Natural killer cell (primary cell): ENCODE measurements around the gene MAP7D2. TPM values are rescaled to one million over a fixed set of nuclear protein-coding genes. Genes with fewer than 3 reads are reported as not detected.

Experiments
- ATAC-seq, 3 donors: fragments of 150-1000 bp in 2 of 3; fragments of 200-7000 bp in 1 of 3; cut with Tn5 transposase; 1 replicate in 1 of 3; 2 replicates in 2 of 3; pipeline ENCODE4 v1.10.0; 2021; ENCODE audit warnings: mild to moderate bottlenecking in 2 of 3, moderate library complexity in 2 of 3
- DNase-seq, 2 donors: peaks; one replicate each; pipeline versions ENCODE4 v3.0.0 to v3.0.0-alpha.2; 2013 to 2021; ENCODE audit warnings: mixed read lengths in 1 of 2
- H3K27ac ChIP-seq: one replicate; pipeline ENCODE4 v1.5.1; 2013; ENCODE audit warnings: mild to moderate bottlenecking, low read length
- H3K27me3 ChIP-seq: one replicate; pipeline ENCODE4 v1.6.1; 2013; ENCODE audit warnings: low read length; ENCODE audit not compliant: control insufficient read depth, insufficient read depth
- H3K36me3 ChIP-seq: one replicate; pipeline ENCODE4 v1.6.1; 2013; ENCODE audit warnings: low read length; ENCODE audit not compliant: control insufficient read depth, insufficient read depth
- H3K4me1 ChIP-seq: one replicate; pipeline ENCODE4 v1.6.1; 2013; ENCODE audit warnings: low read length; ENCODE audit not compliant: control insufficient read depth, insufficient read depth
- H3K4me3 ChIP-seq: one replicate; pipeline ENCODE4 v1.5.1; 2013; ENCODE audit warnings: low read length
- H3K9me3 ChIP-seq: one replicate; pipeline ENCODE4 v1.6.1; 2013; ENCODE audit warnings: low read length; ENCODE audit not compliant: control insufficient read depth, insufficient read depth
- H3K27ac Mint-ChIP-seq, 2 donors: one replicate each; pipeline ENCODE4 v1.8.0; 2022; ENCODE audit warnings: mild to moderate bottlenecking in 2 of 2, mixed read lengths in 2 of 2, moderate library complexity in 1 of 2
- H3K27me3 Mint-ChIP-seq, 2 donors: one replicate each; pipeline ENCODE4 v1.8.0; 2022; ENCODE audit warnings: low read depth in 2 of 2, mixed read lengths in 2 of 2
- H3K36me3 Mint-ChIP-seq: one replicate; pipeline ENCODE4 v1.8.0; 2022; ENCODE audit warnings: mixed read lengths
- H3K4me1 Mint-ChIP-seq, 2 donors: one replicate each; pipeline ENCODE4 v1.8.0; 2022; ENCODE audit warnings: mixed read lengths in 2 of 2
- H3K4me3 Mint-ChIP-seq: one replicate; pipeline ENCODE4 v1.8.0; 2022; ENCODE audit warnings: mild to moderate bottlenecking, moderate library complexity, mixed read lengths
- H3K9me3 Mint-ChIP-seq, 2 donors: one replicate each; pipeline ENCODE4 v1.8.0; 2022; ENCODE audit warnings: mixed read lengths in 2 of 2
- WGBS: methylation state at CpG from one replicate; pipeline ENCODE4 v1.1.7; 2013; ENCODE audit warnings: missing lambda C conversion rate; ENCODE audit not compliant: insufficient coverage; 5-methylcytosine and 5-hydroxymethylcytosine counted together
- intact Hi-C: fragments of 100-400 bp; cut with micrococcal nuclease; formaldehyde crosslinking; loops from one replicate; pipeline ENCODE4 v1.14.2; 2022
- total RNA-seq, 4 donors: library from RNA; stranded (reverse); fragments of 120-200 nt in 1 of 4; gene quantifications; one replicate each; pipeline versions ENCODE4 v1.2.3 to v1.2.4, GENCODE V29; 2013 to 2022
- TF ChIP-seq, protein P1 (sequence below): fragments of 200-600 bp; IDR thresholded peaks from one replicate; pipeline ENCODE4 v1.8.0; 2022; ENCODE audit warnings: antibody characterized with exemption

MAP7D2 gene
- total RNA-seq, 3 donors from 2014 or later (not counting 1 experiment from before 2014, with no cell fraction given): 0.09 to 1.5 TPM; not detected in 1

- intact Hi-C loops: no loop called here
- H3K27ac ChIP-seq: no peak overlapping the region
- no peak for ATAC-seq
- Mint-ChIP-seq H3K27me3 (no peaks in the 10 kb centered on the region), H3K27ac (no peak overlapping the region), H3K4me1 (peaks cover 8 to 32% of the 10 kb centered on the region in 2 donors), H3K4me3 (no peak overlapping the region), H3K36me3 (no peaks in the 10 kb centered on the region), H3K9me3 (no peaks in the 10 kb centered on the region)
- H3K9me3 ChIP-seq: no peaks in the 10 kb centered on the region
- H3K4me3 ChIP-seq: no peak overlapping the region
- H3K36me3 ChIP-seq: no peaks in the 10 kb centered on the region
- DNase-seq: no peak
- H3K4me1 ChIP-seq: no peaks in the 10 kb centered on the region
- TF ChIP-seq, protein P1, sequence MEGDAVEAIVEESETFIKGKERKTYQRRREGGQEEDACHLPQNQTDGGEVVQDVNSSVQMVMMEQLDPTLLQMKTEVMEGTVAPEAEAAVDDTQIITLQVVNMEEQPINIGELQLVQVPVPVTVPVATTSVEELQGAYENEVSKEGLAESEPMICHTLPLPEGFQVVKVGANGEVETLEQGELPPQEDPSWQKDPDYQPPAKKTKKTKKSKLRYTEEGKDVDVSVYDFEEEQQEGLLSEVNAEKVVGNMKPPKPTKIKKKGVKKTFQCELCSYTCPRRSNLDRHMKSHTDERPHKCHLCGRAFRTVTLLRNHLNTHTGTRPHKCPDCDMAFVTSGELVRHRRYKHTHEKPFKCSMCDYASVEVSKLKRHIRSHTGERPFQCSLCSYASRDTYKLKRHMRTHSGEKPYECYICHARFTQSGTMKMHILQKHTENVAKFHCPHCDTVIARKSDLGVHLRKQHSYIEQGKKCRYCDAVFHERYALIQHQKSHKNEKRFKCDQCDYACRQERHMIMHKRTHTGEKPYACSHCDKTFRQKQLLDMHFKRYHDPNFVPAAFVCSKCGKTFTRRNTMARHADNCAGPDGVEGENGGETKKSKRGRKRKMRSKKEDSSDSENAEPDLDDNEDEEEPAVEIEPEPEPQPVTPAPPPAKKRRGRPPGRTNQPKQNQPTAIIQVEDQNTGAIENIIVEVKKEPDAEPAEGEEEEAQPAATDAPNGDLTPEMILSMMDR: no peak
- no peaks in the 10 kb centered on the region for H3K27me3 ChIP-seq
These were observed 140.9 kb downstream of the MAP7D2 start for GRCh38 chrX:19975845-19976244.

DNA sequence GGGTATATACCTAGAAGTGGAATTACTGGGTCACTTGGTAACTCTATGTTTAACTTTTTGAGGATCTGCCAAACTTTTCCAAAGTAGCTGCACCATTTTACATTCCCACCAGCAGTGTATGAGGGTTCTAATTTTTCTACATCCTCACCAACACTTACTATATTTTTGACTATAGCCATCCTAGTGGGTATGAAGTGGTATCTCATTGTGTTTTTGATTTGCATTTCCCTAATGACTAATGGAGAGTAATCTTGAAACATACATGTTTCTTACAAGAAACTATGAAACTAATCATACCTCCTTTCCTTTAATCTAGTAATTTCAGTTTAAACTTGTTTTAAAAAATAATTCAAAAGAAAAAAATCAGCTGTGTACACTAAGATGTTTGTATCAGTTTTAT is 143.7 kb downstream of the MAP7D2 start:
- TF ChIP-seq, protein P1: no peak
- Mint-ChIP-seq H3K4me3 (no peak overlapping the region), H3K27me3 (no peaks in the 10 kb centered on the region), H3K9me3 (no peaks in the 10 kb centered on the region), H3K27ac (no peak overlapping the region), H3K4me1 (peaks cover 0 to 23% of the 10 kb centered on the region in 2 donors), H3K36me3 (no peaks in the 10 kb centered on the region)
- Histone ChIP-seq H3K4me3 (no peak overlapping the region), H3K4me1 (no peaks in the 10 kb centered on the region), H3K36me3 (no peaks in the 10 kb centered on the region), H3K27ac (no peak overlapping the region), H3K9me3 (no peaks in the 10 kb centered on the region), H3K27me3 (no peaks in the 10 kb centered on the region)
- intact Hi-C loops: no loop called here
- ATAC-seq: no peak
- no peak for DNase-seq

DNA sequence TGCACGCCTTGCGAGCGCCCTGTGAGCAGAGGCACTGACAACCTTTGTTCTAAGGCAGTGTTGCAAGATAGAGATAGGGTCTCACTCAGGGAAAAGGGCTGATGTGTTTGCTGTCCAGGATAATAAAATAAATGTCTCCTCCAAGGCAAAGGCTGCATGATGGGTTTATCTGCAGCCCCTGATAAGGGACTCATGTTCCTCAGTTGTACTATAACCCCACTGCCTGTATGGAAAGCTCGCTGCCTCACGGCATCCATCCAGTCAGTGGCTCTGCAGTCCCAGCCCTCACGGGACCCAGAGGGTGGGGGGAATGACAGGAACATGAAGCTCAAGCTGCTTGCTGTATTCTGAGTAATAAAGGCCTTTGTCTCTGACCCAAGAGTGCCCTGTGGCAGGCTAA is 148.4 kb downstream of the MAP7D2 start:
- no peaks in the 10 kb centered on the region for H3K9me3 Mint-ChIP-seq
- H3K4me3 Mint-ChIP-seq: no peak overlapping the region
- intact Hi-C loops: no loop called here
- no peaks in the 10 kb centered on the region for H3K36me3 Mint-ChIP-seq
- no peak overlapping the region for H3K27ac Mint-ChIP-seq
- H3K4me3 ChIP-seq: no peak overlapping the region
- no peak overlapping the region for H3K27ac ChIP-seq
- H3K9me3 ChIP-seq: no peaks in the 10 kb centered on the region
- WGBS: 100% methylated on average over 6 of the region's 6 CpGs
- peaks cover 4 to 5% of the 10 kb centered on the region in 2 donors for H3K4me1 Mint-ChIP-seq
- ATAC-seq (no peak), DNase-seq (no peak)
- TF ChIP-seq, protein P1: no peak
- H3K27me3 ChIP-seq: no peaks in the 10 kb centered on the region
- peaks cover 9% of the 10 kb centered on the region for H3K36me3 ChIP-seq
- no peaks in the 10 kb centered on the region for H3K4me1 ChIP-seq
- no peaks in the 10 kb centered on the region for H3K27me3 Mint-ChIP-seq

GRCh38 chrX:19966056-19966455 is 150.7 kb downstream of the MAP7D2 start:
- no peaks in the 10 kb centered on the region for H3K4me1 ChIP-seq
- no peaks in the 10 kb centered on the region for H3K27me3 ChIP-seq
- Mint-ChIP-seq H3K27me3 (no peaks in the 10 kb centered on the region), H3K4me1 (peaks cover 5% of the 10 kb centered on the region in 2 donors), H3K4me3 (no peak overlapping the region), H3K9me3 (no peaks in the 10 kb centered on the region), H3K36me3 (no peaks in the 10 kb centered on the region), H3K27ac (no peak overlapping the region)
- intact Hi-C loops: no loop called here
- WGBS: no CpG with 5 or more reads among the region's 1 CpG
- no peaks in the 10 kb centered on the region for H3K9me3 ChIP-seq
- TF ChIP-seq, protein P1: no peak
- no peak overlapping the region for H3K27ac ChIP-seq
- H3K36me3 ChIP-seq: peaks cover 9% of the 10 kb centered on the region
- no peak for DNase-seq
- H3K4me3 ChIP-seq: no peak overlapping the region
- no peak for ATAC-seq
